Activated T-helper 2 cell treated with anti-CD3 and anti-CD28 coated beads, Interferon-gamma antibody, Interleukin-2, Interleukin-4, amounts not matched to agents 10 μg/mL and 5 μg/mL and 100 μg/mL, durations not matched to agents 14 hours and 24 hours and 36 hours (primary cell): ENCODE results near the gene MMD2. TPM values are rescaled to one million over a fixed set of nuclear protein-coding genes. Genes with fewer than 3 reads are reported as not detected.
"Not testable (repeated sequence)": the region's sequence is repeated elsewhere in the genome, so short reads cannot be mapped to it uniquely, and the experiment has no call there.

Source experiments
- DNase-seq: peaks from one replicate; pipeline ENCODE4 v3.0.0; 2021; ENCODE audit warnings: low spot score
- H3K27ac Mint-ChIP-seq: one replicate; pipeline ENCODE4 v1.8.0; 2021; ENCODE audit warnings: mixed read lengths
- H3K27me3 Mint-ChIP-seq: one replicate; pipeline ENCODE4 v1.8.0; 2021; ENCODE audit warnings: low read depth, mixed read lengths
- H3K36me3 Mint-ChIP-seq: one replicate; pipeline ENCODE4 v1.8.0; 2021; ENCODE audit warnings: low read depth, mixed read lengths
- H3K4me1 Mint-ChIP-seq: one replicate; pipeline ENCODE4 v1.8.0; 2021; ENCODE audit warnings: low read depth, mixed read lengths
- H3K4me3 Mint-ChIP-seq: one replicate; pipeline ENCODE4 v1.8.0; 2021; ENCODE audit warnings: low read depth, mild to moderate bottlenecking, moderate library complexity, mixed read lengths
- H3K9me3 Mint-ChIP-seq: one replicate; pipeline ENCODE4 v1.8.0; 2021; ENCODE audit warnings: mixed read lengths
- intact Hi-C: fragments of 100-400 bp; cut with micrococcal nuclease; formaldehyde crosslinking; loops from one replicate; pipeline ENCODE4 v1.15.1; 2023
- total RNA-seq: library from RNA; stranded (reverse); gene quantifications from 2 replicates; pipeline ENCODE4 v1.2.3, GENCODE V29; 2022

The MMD2 gene
- total RNA-seq, result not detected in 2 replicates

GRCh38 chr7:4958477-4959301, at the start of gene MMD2:
Gene MMD2, minus strand, starts transcription at chr7:4959187. Its CDS starts 170 bp downstream, at chr7:4959017.
- Mint-ChIP-seq H3K4me1 (peaks cover 2% of the 10 kb centered on the region), H3K9me3 (no peaks in the 10 kb centered on the region), H3K27ac (no peak within 1 kb of the TSS), H3K4me3 (no peak within 1 kb of the TSS), H3K36me3 (no peaks in the 10 kb centered on the region), H3K27me3 (peaks cover 18% of the 10 kb centered on the region)
- no peak for DNase-seq
- intact Hi-C loops, result no loop called here

- no peak overlapping the region for H3K4me3 Mint-ChIP-seq
- peaks cover 4% of the 10 kb centered on the region for H3K4me1 Mint-ChIP-seq
- intact Hi-C loops, result no loop called here
- no peaks in the 10 kb centered on the region for H3K27me3 Mint-ChIP-seq
- peaks cover 11% of the 10 kb centered on the region for H3K9me3 Mint-ChIP-seq
- no peak overlapping the region for H3K27ac Mint-ChIP-seq
- H3K36me3 Mint-ChIP-seq, result peaks cover 68% of the 10 kb centered on the region
- no peak for DNase-seq
Observed at GRCh38 chr7:5005066-5005465, 46.1 kb upstream of the MMD2 start.

DNA sequence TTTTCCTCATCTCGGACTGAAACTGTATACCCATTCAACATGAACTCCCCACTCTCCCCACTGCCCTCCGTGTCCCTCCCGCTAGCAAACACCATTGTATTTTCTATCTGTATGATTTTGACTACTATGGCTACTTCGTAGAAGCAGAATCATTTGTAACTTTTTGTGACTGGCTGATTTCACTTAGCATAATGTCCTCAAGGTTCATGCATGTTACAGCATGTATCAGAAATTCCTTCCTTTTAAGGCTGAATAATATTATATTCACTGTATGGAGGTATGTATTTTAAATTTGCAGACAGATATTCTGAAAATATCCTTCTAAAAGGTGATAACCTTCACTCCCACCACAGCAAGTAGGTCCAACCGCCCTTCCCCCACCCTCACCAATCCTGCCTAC, 42.9 kb upstream of the MMD2 start:
- intact Hi-C loops, result no loop called here
- Mint-ChIP-seq H3K36me3 (peaks cover 60% of the 10 kb centered on the region), H3K9me3 (no peaks in the 10 kb centered on the region), H3K27me3 (no peaks in the 10 kb centered on the region), H3K4me1 (peaks cover 9% of the 10 kb centered on the region), H3K27ac (no peak overlapping the region), H3K4me3 (no peak overlapping the region)
- DNase-seq, result no peak

GRCh38 chr7:5001003-5001402, 42.0 kb upstream of the MMD2 start:
- Mint-ChIP-seq H3K4me1 (peaks cover 9% of the 10 kb centered on the region), H3K9me3 (no peaks in the 10 kb centered on the region), H3K36me3 (peaks cover 63% of the 10 kb centered on the region), H3K27me3 (no peaks in the 10 kb centered on the region), H3K27ac (no peak overlapping the region), H3K4me3 (no peak overlapping the region)
- DNase-seq, result no peak
- intact Hi-C loops, result no loop called here

DNA sequence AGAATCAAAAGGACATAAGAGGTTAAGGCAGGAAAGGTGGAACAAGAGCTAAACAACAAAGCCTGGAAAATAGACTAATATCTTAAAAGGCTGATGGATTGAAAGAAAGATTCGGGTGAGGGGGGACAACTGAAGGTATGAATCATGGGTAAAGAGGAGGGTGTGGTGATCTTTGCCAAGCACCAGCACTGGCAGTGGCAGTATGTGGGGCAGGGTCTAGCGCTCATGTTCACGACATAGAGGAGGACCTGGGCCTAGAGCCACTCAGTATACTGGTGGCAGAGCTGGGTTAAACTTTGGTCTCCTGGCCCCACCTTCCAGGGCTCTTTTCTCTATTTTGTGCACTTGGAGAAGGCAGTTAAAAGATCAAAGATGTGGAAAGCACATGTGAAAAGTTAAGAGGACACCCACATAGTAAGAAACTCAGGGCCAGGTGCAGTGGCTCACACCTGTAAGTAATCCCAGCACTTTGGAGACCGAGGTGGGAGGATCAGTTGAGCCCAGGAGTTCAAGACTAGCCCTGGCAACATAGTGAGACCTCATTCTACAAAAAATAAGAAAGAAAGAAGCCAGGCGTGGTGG, 40.5 kb upstream of the MMD2 start:
- Mint-ChIP-seq H3K4me1 (peaks cover 5% of the 10 kb centered on the region), H3K9me3 (no peaks in the 10 kb centered on the region), H3K27me3 (no peaks in the 10 kb centered on the region), H3K36me3 (peaks cover 54% of the 10 kb centered on the region), H3K4me3 (no peak overlapping the region), H3K27ac (no peak overlapping the region)
- DNase-seq, result no peak
- intact Hi-C loops, result no loop called here

DNA sequence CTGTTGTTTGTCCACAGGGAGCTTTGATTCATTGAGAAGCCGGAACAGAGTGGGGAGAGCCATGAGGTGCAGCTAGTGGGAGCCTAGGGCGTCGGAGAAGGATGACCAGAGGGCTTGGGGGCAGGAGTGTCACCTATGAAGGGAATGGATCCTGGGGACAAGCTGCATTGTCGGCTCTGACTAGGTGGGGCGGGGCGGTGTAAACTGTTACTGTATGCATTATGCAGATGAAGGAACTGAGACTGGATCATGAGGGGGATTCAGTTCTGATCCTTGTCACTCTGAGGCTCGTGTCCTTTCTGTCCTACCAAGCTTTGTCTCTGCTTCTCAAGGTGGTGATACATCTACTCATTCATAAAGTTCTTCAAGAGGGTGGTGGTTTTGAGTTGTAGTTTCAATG, 39.9 kb upstream of the MMD2 start:
- Mint-ChIP-seq H3K27me3 (no peaks in the 10 kb centered on the region), H3K4me1 (peaks cover 5% of the 10 kb centered on the region), H3K4me3 (no peak overlapping the region), H3K36me3 (peaks cover 53% of the 10 kb centered on the region), H3K27ac (no peak overlapping the region), H3K9me3 (no peaks in the 10 kb centered on the region)
- DNase-seq, result no peak
- intact Hi-C loops, result no loop called here

DNA sequence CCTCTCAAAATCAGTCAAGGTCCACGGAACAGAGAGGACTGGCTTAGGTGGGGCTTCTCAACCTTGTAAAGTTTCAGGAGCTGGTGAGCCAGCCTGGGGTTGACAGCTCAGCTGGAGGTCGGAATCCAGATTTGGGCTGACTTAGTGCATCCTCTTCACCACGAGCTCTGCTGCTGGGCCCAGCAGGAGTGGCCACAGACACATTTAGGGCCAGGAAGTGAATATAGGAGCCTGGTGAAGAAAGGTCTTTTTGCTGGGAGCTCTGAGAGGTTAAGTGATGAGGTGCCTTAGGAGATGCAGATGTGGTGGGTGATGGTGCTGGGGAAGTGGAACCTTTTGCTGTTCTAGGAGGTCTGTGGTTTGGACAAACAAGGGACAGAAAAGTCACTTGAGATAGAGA, 39.3 kb upstream of the MMD2 start:
- Mint-ChIP-seq H3K4me1 (peaks cover 5% of the 10 kb centered on the region), H3K27ac (no peak overlapping the region), H3K27me3 (no peaks in the 10 kb centered on the region), H3K9me3 (no peaks in the 10 kb centered on the region), H3K4me3 (no peak overlapping the region), H3K36me3 (peaks cover 54% of the 10 kb centered on the region)
- intact Hi-C loops, result no loop called here
- DNase-seq, result no peak

- H3K27ac Mint-ChIP-seq, result no peak overlapping the region
- no peaks in the 10 kb centered on the region for H3K27me3 Mint-ChIP-seq
- no peak for DNase-seq
- no peak overlapping the region for H3K4me3 Mint-ChIP-seq
- H3K9me3 Mint-ChIP-seq, result no peaks in the 10 kb centered on the region
- peaks cover 52% of the 10 kb centered on the region for H3K36me3 Mint-ChIP-seq
- intact Hi-C loops, result no loop called here
- H3K4me1 Mint-ChIP-seq, result peaks cover 5% of the 10 kb centered on the region
Observed at GRCh38 chr7:4996696-4997222, 37.8 kb upstream of the MMD2 start.

- H3K9me3 Mint-ChIP-seq, result no peaks in the 10 kb centered on the region
- no peak overlapping the region for H3K27ac Mint-ChIP-seq
- H3K27me3 Mint-ChIP-seq, result no peaks in the 10 kb centered on the region
- H3K36me3 Mint-ChIP-seq, result peaks cover 45% of the 10 kb centered on the region
- intact Hi-C loops, result no loop called here
- no peak overlapping the region for H3K4me3 Mint-ChIP-seq
- no peak for DNase-seq
- H3K4me1 Mint-ChIP-seq, result peaks cover 5% of the 10 kb centered on the region
Observed at GRCh38 chr7:4995429-4995969, 36.5 kb upstream of the MMD2 start.

DNA sequence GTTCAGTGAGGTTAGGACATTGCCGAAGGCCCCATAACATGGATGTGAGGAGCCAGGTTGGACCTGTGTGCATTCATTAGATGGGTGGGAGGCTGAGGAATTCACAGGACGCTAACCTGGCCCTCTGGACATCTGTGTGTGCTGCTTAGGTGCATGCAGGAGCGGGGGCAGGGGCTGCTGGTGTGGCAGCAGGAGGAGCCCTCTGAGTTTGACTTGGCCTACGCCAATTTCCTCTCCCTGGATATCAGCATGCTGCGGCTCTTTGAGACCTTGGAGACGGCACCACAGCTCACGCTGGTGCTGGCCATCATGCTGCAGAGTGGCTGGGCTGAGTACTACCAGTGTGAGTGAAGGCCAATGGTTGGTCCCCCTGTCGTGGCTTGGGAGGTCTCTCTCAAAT, 34.5 kb upstream of the MMD2 start:
- Mint-ChIP-seq H3K27ac (no peak overlapping the region), H3K36me3 (peaks cover 50% of the 10 kb centered on the region), H3K4me3 (no peak overlapping the region), H3K9me3 (no peaks in the 10 kb centered on the region), H3K27me3 (no peaks in the 10 kb centered on the region), H3K4me1 (peaks cover 1% of the 10 kb centered on the region)
- no peak for DNase-seq
- intact Hi-C loops, result no loop called here

DNA sequence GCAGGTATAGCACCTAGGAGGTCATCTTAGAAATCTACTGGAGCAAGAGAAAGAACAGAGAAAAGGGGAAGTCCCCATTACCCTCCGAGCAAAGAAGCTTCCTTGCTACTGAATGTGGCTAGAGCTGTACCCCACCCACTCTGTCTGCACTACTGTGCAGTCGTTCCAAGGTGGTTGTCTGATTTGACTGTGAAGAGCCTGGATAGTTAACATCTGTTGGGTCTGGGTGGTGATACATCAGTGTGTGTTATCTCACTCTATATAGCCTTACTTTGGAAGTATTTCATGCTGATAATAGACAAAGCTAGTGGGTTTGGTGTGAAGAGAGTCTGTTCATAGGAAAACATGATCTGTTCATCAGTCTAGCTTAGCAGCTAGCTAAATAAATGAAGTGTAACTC, 23.8 kb upstream of the MMD2 start:
- Mint-ChIP-seq H3K36me3 (peaks cover 87% of the 10 kb centered on the region), H3K4me1 (peaks cover 11% of the 10 kb centered on the region), H3K27ac (peak overlapping the region; percentile 35)
- H3K27me3 Mint-ChIP-seq, H3K9me3 Mint-ChIP-seq, intact Hi-C loops, H3K4me3 Mint-ChIP-seq, DNase-seq: not testable (repeated sequence)

GRCh38 chr7:4981295-4981890, 22.4 kb upstream of the MMD2 start:
- H3K4me3 Mint-ChIP-seq, H3K27ac Mint-ChIP-seq, intact Hi-C loops, H3K9me3 Mint-ChIP-seq, DNase-seq, H3K27me3 Mint-ChIP-seq: not testable (repeated sequence)
- peaks cover 87% of the 10 kb centered on the region for H3K36me3 Mint-ChIP-seq
- peaks cover 11% of the 10 kb centered on the region for H3K4me1 Mint-ChIP-seq

GRCh38 chr7:4975626-4976025, 16.6 kb upstream of the MMD2 start:
- H3K4me1 Mint-ChIP-seq, H3K27ac Mint-ChIP-seq, H3K9me3 Mint-ChIP-seq, H3K27me3 Mint-ChIP-seq, DNase-seq, intact Hi-C loops: not testable (repeated sequence)
- Mint-ChIP-seq H3K36me3 (peaks cover 46% of the 10 kb centered on the region), H3K4me3 (peak overlapping the region; percentile 27)
